ENCODE results near the gene DDX24.

DNA sequence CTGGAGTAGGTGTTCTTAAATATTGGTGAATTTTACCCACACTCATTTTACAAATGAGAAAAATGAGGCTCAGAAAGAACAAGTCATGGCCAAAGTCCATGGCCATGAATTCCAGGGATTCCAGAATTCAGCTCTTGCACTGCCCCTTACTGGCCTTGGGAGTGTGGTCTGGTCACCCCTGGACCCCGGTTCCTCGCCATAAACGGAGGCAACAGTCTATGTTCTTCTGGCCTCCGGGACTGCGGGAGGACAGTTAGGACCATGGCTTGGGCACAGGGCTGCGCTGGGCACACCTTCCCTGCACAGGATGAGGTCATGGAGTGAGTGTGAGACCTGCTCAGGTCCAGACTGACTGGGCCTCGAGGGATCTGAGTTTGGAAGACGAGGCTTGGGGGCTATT is 77.0 kb downstream of the DDX24 start:
- TF ChIP-seq, protein P1, sequence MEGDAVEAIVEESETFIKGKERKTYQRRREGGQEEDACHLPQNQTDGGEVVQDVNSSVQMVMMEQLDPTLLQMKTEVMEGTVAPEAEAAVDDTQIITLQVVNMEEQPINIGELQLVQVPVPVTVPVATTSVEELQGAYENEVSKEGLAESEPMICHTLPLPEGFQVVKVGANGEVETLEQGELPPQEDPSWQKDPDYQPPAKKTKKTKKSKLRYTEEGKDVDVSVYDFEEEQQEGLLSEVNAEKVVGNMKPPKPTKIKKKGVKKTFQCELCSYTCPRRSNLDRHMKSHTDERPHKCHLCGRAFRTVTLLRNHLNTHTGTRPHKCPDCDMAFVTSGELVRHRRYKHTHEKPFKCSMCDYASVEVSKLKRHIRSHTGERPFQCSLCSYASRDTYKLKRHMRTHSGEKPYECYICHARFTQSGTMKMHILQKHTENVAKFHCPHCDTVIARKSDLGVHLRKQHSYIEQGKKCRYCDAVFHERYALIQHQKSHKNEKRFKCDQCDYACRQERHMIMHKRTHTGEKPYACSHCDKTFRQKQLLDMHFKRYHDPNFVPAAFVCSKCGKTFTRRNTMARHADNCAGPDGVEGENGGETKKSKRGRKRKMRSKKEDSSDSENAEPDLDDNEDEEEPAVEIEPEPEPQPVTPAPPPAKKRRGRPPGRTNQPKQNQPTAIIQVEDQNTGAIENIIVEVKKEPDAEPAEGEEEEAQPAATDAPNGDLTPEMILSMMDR (IDR thresholded peaks at IDR 0.05) = no peak
- no peak for TF ChIP-seq ZFX (IDR thresholded peaks at IDR 0.05; ENCODE audit: borderline replicate concordance)
